Lower lobe of right lung (tissue), 2 donors: ENCODE results near the gene PTPRN2. TPM values are rescaled to one million over a fixed set of nuclear protein-coding genes. Genes with fewer than 3 reads are reported as not detected.

ENCODE experiments used
- ATAC-seq, 2 donors: fragments of 200-7000 bp; cut with Tn5 transposase; one replicate each; pipeline ENCODE4 v1.9.1; 2020 to 2022; ENCODE audit warnings: mild to moderate bottlenecking in 2 of 2, moderate library complexity in 2 of 2
- DNase-seq: peaks from one replicate; pipeline ENCODE4 v3.0.0-alpha.2; 2020
- H3K27ac ChIP-seq: fragments of 200-600 bp; one replicate; pipeline ENCODE4 v1.8.0; 2022
- H3K27me3 ChIP-seq: fragments of 200-600 bp; one replicate; pipeline ENCODE4 v1.8.0; 2022; ENCODE audit warnings: low read depth
- H3K36me3 ChIP-seq: fragments of 200-600 bp; one replicate; pipeline ENCODE4 v1.8.0; 2022; ENCODE audit warnings: mild to moderate bottlenecking
- H3K4me1 ChIP-seq: fragments of 200-600 bp; one replicate; pipeline ENCODE4 v1.8.0; 2022
- H3K4me3 ChIP-seq: fragments of 200-600 bp; one replicate; pipeline ENCODE4 v1.8.0; 2022; ENCODE audit warnings: mild to moderate bottlenecking
- H3K9me3 ChIP-seq: fragments of 200-600 bp; one replicate; pipeline ENCODE4 v1.8.0; 2022
- intact Hi-C: fragments of 100-400 bp; cut with DNase I; formaldehyde crosslinking; loops from one replicate; pipeline ENCODE4 v1.11.0; 2022
- total RNA-seq: library from RNA; stranded (reverse); fragmentation: NEBNext Ultra II Directional; extraction: Animal tissue kit (Norgen Biotek cat#: 25700); gene quantifications from one replicate; pipeline ENCODE4 v1.2.1, GENCODE V29; 2021
- TF ChIP-seq, protein P1 (sequence below): fragments of 200-600 bp; IDR thresholded peaks from one replicate; pipeline ENCODE4 v1.8.0; 2022; ENCODE audit warnings: antibody characterized with exemption, mild to moderate bottlenecking
- donor health status: DM: no; HTN: yes; CAD: no; lungs with severe emphysema.

PTPRN2 gene
- total RNA-seq, 1 donor from 2014 or later = 6.8 TPM

GRCh38 chr7:157946398-157947060 is 641.1 kb downstream of the PTPRN2 start:
- TF ChIP-seq, protein P1, sequence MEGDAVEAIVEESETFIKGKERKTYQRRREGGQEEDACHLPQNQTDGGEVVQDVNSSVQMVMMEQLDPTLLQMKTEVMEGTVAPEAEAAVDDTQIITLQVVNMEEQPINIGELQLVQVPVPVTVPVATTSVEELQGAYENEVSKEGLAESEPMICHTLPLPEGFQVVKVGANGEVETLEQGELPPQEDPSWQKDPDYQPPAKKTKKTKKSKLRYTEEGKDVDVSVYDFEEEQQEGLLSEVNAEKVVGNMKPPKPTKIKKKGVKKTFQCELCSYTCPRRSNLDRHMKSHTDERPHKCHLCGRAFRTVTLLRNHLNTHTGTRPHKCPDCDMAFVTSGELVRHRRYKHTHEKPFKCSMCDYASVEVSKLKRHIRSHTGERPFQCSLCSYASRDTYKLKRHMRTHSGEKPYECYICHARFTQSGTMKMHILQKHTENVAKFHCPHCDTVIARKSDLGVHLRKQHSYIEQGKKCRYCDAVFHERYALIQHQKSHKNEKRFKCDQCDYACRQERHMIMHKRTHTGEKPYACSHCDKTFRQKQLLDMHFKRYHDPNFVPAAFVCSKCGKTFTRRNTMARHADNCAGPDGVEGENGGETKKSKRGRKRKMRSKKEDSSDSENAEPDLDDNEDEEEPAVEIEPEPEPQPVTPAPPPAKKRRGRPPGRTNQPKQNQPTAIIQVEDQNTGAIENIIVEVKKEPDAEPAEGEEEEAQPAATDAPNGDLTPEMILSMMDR = no peak
- Histone ChIP-seq H3K27me3 (no peaks in the 10 kb centered on the region), H3K9me3 (peaks cover 15% of the 10 kb centered on the region), H3K36me3 (no peaks in the 10 kb centered on the region), H3K4me1 (no peaks in the 10 kb centered on the region), H3K4me3 (no peak overlapping the region), H3K27ac (no peak overlapping the region)
- DNase-seq (no peak), ATAC-seq (no peak)
- intact Hi-C loops = no loop called here

DNA sequence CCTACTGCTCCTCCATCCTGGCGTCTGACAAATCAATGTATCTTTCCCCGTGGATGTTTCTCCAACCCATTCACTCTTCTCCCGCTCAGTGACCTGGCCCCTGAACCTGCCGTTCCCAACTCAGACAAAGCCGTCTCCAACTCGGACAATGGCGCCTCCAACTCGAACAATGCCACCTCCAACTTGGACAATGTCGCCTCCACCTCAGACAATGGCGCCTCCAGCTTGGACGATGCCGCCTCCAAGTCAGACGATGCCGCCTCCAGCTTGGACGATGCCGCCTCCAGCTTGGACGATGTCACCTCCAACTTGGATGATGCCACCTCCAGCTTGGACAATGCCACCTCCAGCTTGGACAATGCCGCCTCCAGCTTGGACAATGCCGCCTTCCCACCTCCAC is 642.2 kb downstream of the PTPRN2 start:
- TF ChIP-seq, protein P1 = no peak
- no peak for DNase-seq
- H3K9me3 ChIP-seq = peaks cover 15% of the 10 kb centered on the region

DNA sequence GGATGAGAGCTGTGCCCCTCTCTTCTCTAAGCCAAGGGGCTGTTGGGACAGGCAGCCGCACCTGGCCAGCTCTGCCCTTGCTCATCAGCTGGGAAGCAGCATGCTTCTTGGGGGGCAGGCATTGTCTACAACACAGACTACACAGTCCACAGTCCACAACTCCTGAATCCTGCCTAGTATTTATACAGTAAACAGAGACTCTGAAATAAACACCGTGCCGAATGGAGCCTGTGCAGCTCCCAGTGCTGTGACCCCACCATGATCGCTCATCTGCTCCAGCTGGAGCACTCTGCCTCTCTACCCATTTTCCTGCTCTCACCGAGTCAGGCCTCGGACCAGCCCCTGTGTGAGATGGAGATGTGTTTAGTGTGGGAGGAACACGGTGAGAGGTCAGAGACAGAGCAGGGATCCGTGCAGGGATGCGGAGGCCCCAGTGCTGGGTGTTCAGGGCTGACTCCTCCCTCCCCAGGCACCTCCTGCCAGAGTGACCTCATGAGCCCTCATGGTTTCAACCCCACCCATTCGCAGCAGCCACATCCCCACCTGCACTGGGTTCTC is 642.8 kb downstream of the PTPRN2 start:
- no peaks in the 10 kb centered on the region for H3K36me3 ChIP-seq
- intact Hi-C loops = no loop called here
- ATAC-seq (no peak), DNase-seq (no peak)
- no peaks in the 10 kb centered on the region for H3K4me1 ChIP-seq
- H3K9me3 ChIP-seq = peaks cover 15% of the 10 kb centered on the region
- no peak overlapping the region for H3K27ac ChIP-seq
- TF ChIP-seq, protein P1 = no peak
- no peak overlapping the region for H3K4me3 ChIP-seq
- no peaks in the 10 kb centered on the region for H3K27me3 ChIP-seq

More for the DNA sequence above, 642.2 kb downstream of the PTPRN2 start:
- no peaks in the 10 kb centered on the region for H3K36me3 ChIP-seq
- intact Hi-C loops = no loop called here
- no peak overlapping the region for H3K27ac ChIP-seq
- no peak overlapping the region for H3K4me3 ChIP-seq
- no peaks in the 10 kb centered on the region for H3K4me1 ChIP-seq
- ATAC-seq = no peak
- H3K27me3 ChIP-seq = no peaks in the 10 kb centered on the region

GRCh38 chr7:157944051-157944450 is 643.6 kb downstream of the PTPRN2 start:
- DNase-seq (no peak), ATAC-seq (no peak)
- Histone ChIP-seq H3K27me3 (no peaks in the 10 kb centered on the region), H3K4me3 (no peak overlapping the region), H3K27ac (no peak overlapping the region), H3K4me1 (no peaks in the 10 kb centered on the region), H3K9me3 (peaks cover 15% of the 10 kb centered on the region), H3K36me3 (no peaks in the 10 kb centered on the region)
- TF ChIP-seq, protein P1 = no peak
- intact Hi-C loops = no loop called here

DNA sequence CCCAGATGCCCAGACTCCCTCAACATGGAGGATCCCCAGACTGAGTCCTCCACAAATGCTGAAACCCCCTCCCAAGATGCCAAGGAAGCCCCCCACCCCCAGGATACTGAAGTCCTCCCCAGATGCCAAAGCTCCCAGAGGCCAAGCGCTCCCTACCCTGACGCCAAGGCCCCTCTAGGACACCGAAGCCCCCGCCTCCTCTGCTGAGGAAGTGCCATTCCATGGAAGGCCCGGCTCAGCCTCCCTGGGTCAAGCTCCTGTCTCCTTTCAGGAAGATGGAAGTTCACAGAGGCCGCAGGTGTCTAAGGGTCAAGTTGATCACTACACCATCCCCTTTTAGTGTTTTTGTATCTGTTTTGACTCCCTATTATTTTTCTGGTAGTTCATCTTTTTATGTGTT is 644.1 kb downstream of the PTPRN2 start:
- intact Hi-C loops = no loop called here

More for the DNA sequence above, 644.1 kb downstream of the PTPRN2 start:
- Histone ChIP-seq H3K27ac (no peak overlapping the region), H3K27me3 (no peaks in the 10 kb centered on the region), H3K4me3 (no peak overlapping the region), H3K4me1 (no peaks in the 10 kb centered on the region), H3K36me3 (no peaks in the 10 kb centered on the region), H3K9me3 (peaks cover 15% of the 10 kb centered on the region)
- ATAC-seq = no peak
- TF ChIP-seq, protein P1 = no peak
- no peak for DNase-seq
